H1 (cell line): ENCODE data around the gene MAK. TPM values are rescaled to one million over a fixed set of nuclear protein-coding genes. Genes with fewer than 3 reads are reported as not detected.

Source experiments
- CTCF ChIA-PET: fragments of 300-600 bp; sonication (Branson Sonifier 250); formaldehyde crosslinking; loops from one replicate; lab custom pipeline; 2021; ENCODE audit not compliant: partially characterized antibody; lab: Charles Lee
- POLR2A ChIA-PET: fragments of 300-600 bp; sonication (Branson Sonifier 250); formaldehyde crosslinking; loops from one replicate; lab custom pipeline; 2021; ENCODE audit warnings: inconsistent platforms; ENCODE audit not compliant: partially characterized antibody; lab: Charles Lee
- DNase-seq, 2 experiments: peaks; one replicate each; pipeline versions ENCODE4 v3.0.0 to v3.0.0-alpha.2; 2010 to 2022; ENCODE audit warnings: low spot score in 2 of 2, low read depth in 1 of 2, mixed read lengths in 1 of 2
- FAIRE-seq: peaks from 2 replicates; lab custom pipeline; 2011; peaks lifted over from hg19 to GRCh38; lab: Jason Lieb, UNC
- H2AFZ ChIP-seq: 2 replicates; pipeline ENCODE4 v1.8.1; 2012; ENCODE audit warnings: low read length, inconsistent platforms
- H2AK5ac ChIP-seq: 2 replicates; pipeline ENCODE4 v1.6.1; 2013; ENCODE audit warnings: low read depth, low read length
- H2BK120ac ChIP-seq: replicated peaks from 2 replicates; pipeline ENCODE3; 2013; ENCODE audit warnings: low read depth, low read length, inconsistent platforms
- H2BK12ac ChIP-seq: 2 replicates; pipeline ENCODE4 v1.6.1; 2013; ENCODE audit warnings: low read depth, low read length
- H2BK15ac ChIP-seq: 2 replicates; pipeline ENCODE4 v1.6.1; 2013; ENCODE audit warnings: low read length
- H2BK20ac ChIP-seq: 2 replicates; pipeline ENCODE4 v1.6.1; 2013; ENCODE audit warnings: low read length
- H2BK5ac ChIP-seq: 2 replicates; pipeline ENCODE4 v1.6.1; 2013; ENCODE audit warnings: low read depth, low read length
- H3K14ac ChIP-seq: 2 replicates; pipeline ENCODE4 v1.6.1; 2013; ENCODE audit warnings: inconsistent platforms; ENCODE audit not compliant: insufficient read length
- H3K18ac ChIP-seq: 2 replicates; pipeline ENCODE4 v1.6.1; 2013; ENCODE audit warnings: low read length; ENCODE audit errors: extremely low read depth
- H3K23ac ChIP-seq: 2 replicates; pipeline ENCODE4 v1.6.1; 2013; ENCODE audit warnings: inconsistent platforms; ENCODE audit not compliant: insufficient read length
- H3K23me2 ChIP-seq: 2 replicates; pipeline ENCODE4 v1.6.1; 2013; ENCODE audit warnings: low read depth, low read length
- H3K27ac ChIP-seq: 2 replicates; pipeline ENCODE4 v1.6.1; 2011; ENCODE audit warnings: low read depth, low read length, inconsistent platforms
- H3K27me3 ChIP-seq, 4 experiments: replicated peaks in 1 of 4; 1 replicate in 1 of 4; 2 replicates in 3 of 4; pipeline versions ENCODE4 v1.6.1 to v1.8.1; 2011 to 2013; ENCODE audit warnings: low read length in 3 of 4, mild to moderate bottlenecking in 3 of 4, inconsistent platforms in 2 of 4, mixed read lengths in 2 of 4, moderate library complexity in 1 of 4; ENCODE audit not compliant: control insufficient read depth in 3 of 4, insufficient read depth in 3 of 4; ENCODE audit errors: extremely low read depth in 1 of 4
- H3K36me3 ChIP-seq, 4 experiments: 2 replicates each; pipeline versions ENCODE4 v1.6.1 to v1.8.1; 2011 to 2013; ENCODE audit warnings: mild to moderate bottlenecking in 4 of 4, low read length in 3 of 4, moderate library complexity in 2 of 4, control low read depth in 1 of 4, inconsistent platforms in 1 of 4; ENCODE audit not compliant: insufficient read depth in 4 of 4, control insufficient read depth in 2 of 4
- H3K4ac ChIP-seq: replicated peaks from 2 replicates; pipeline ENCODE3; 2013; ENCODE audit warnings: low read length, low read depth, mixed read lengths, inconsistent platforms; ENCODE audit not compliant: insufficient read length
- H3K4me1 ChIP-seq, 4 experiments: replicated peaks in 1 of 4; 1 replicate in 1 of 4; 2 replicates in 3 of 4; pipeline versions ENCODE4 v1.6.1 to v1.8.1; 2011 to 2013; ENCODE audit warnings: low read length in 3 of 4, inconsistent platforms in 2 of 4, mixed read lengths in 1 of 4; ENCODE audit not compliant: insufficient read depth in 4 of 4, control insufficient read depth in 3 of 4
- H3K4me2 ChIP-seq, 2 experiments: 2 replicates each; pipeline versions ENCODE4 v1.6.1 to v1.8.1; 2011 to 2013; ENCODE audit warnings: low read depth in 2 of 2, low read length in 2 of 2, control low read depth in 1 of 2, inconsistent platforms in 1 of 2, mild to moderate bottlenecking in 1 of 2; ENCODE audit not compliant: insufficient read depth in 1 of 2
- H3K4me3 ChIP-seq, 4 experiments: fragments of 200-600, 300-600 bp in 1 of 4; sonication (generic), shearing (Covaris generic), sonication (Bioruptor Twin) in 1 of 4; 2 replicates each; pipeline versions ENCODE4 v1.5.1 to v1.8.1; 2011 to 2016; ENCODE audit warnings: low read length in 4 of 4, low read depth in 3 of 4, control low read depth in 2 of 4, inconsistent platforms in 2 of 4, mild to moderate bottlenecking in 2 of 4, mixed read lengths in 1 of 4, moderate library complexity in 1 of 4; ENCODE audit not compliant: insufficient read depth in 2 of 4; ENCODE audit errors: extremely low read depth in 1 of 4
- H3K56ac ChIP-seq: replicated peaks from 2 replicates; pipeline ENCODE3; 2013; ENCODE audit warnings: low read depth, mild to moderate bottlenecking, mixed read lengths, low read length, inconsistent platforms; ENCODE audit not compliant: insufficient read length
- H3K79me1 ChIP-seq: 2 replicates; pipeline ENCODE4 v1.6.1; 2013; ENCODE audit warnings: low read depth, low read length, control low read depth
- H3K79me2 ChIP-seq, 2 experiments: 2 replicates each; pipeline versions ENCODE4 v1.6.1 to v1.8.1; 2012 to 2013; ENCODE audit warnings: low read length in 2 of 2, mild to moderate bottlenecking in 2 of 2, inconsistent platforms in 1 of 2; ENCODE audit not compliant: insufficient read depth in 2 of 2, control insufficient read depth in 1 of 2
- H3K9ac ChIP-seq, 4 experiments: replicated peaks in 1 of 4; 1 replicate in 1 of 4; 2 replicates in 3 of 4; pipeline versions ENCODE4 v1.6.1 to v1.8.1; 2011 to 2013; ENCODE audit warnings: low read depth in 3 of 4, low read length in 3 of 4, control low read depth in 2 of 4, mild to moderate bottlenecking in 2 of 4, moderate library complexity in 2 of 4, inconsistent platforms in 1 of 4; ENCODE audit errors: extremely low read depth in 1 of 4
- H3K9me3 ChIP-seq, 2 experiments: 2 replicates each; pipeline versions ENCODE4 v1.6.1 to v1.8.1; 2012 to 2013; ENCODE audit warnings: mild to moderate bottlenecking in 2 of 2, moderate library complexity in 2 of 2, control low read depth in 1 of 2, inconsistent platforms in 1 of 2, low read depth in 1 of 2, low read length in 1 of 2, mixed read lengths in 1 of 2; ENCODE audit not compliant: insufficient read depth in 2 of 2
- H4K20me1 ChIP-seq, 2 experiments: replicated peaks in 1 of 2; 2 replicates each; pipeline versions ENCODE3 to v1.8.1; 2011 to 2013; ENCODE audit warnings: inconsistent platforms in 2 of 2, low read length in 2 of 2, mild to moderate bottlenecking in 1 of 2; ENCODE audit not compliant: insufficient read depth in 2 of 2, control insufficient read depth in 1 of 2
- H4K5ac ChIP-seq: 2 replicates; pipeline ENCODE4 v1.6.1; 2013; ENCODE audit warnings: low read length, low read depth, mixed read lengths, inconsistent platforms; ENCODE audit not compliant: insufficient read length
- H4K8ac ChIP-seq: 2 replicates; pipeline ENCODE4 v1.8.0; 2013; ENCODE audit warnings: mild to moderate bottlenecking, moderate library complexity, low read length, inconsistent platforms; ENCODE audit not compliant: insufficient read depth; ENCODE audit errors: extremely low read depth
- H4K91ac ChIP-seq: replicated peaks from 2 replicates; pipeline ENCODE3; 2013; ENCODE audit warnings: low read length, mixed read lengths, inconsistent platforms; ENCODE audit not compliant: insufficient read length
- ATF3 ChIP-seq: IDR thresholded peaks from 2 replicates; pipeline ENCODE4 v1.6.1; 2011; ENCODE audit warnings: low read depth, mild to moderate bottlenecking, low read length; ENCODE audit not compliant: insufficient read depth
- CBX5 ChIP-seq: fragments of 300-800, 300-1000 bp; sonication (generic); IDR thresholded peaks from 2 replicates; pipeline ENCODE4 v1.7.1; 2016; ENCODE audit warnings: antibody characterized with exemption, low read length, low read depth
- CREB1 ChIP-seq: IDR thresholded peaks from 2 replicates; pipeline ENCODE4 v1.6.1; 2012; ENCODE audit warnings: inconsistent platforms
- CTCF ChIP-seq, 3 experiments: IDR thresholded peaks; 1 replicate in 2 of 3; 2 replicates in 1 of 3; pipeline versions ENCODE4 v1.5.1 to v1.6.1; 2011; ENCODE audit warnings: low read length in 3 of 3, mild to moderate bottlenecking in 3 of 3, inconsistent platforms in 2 of 3, low read depth in 1 of 3, moderate library complexity in 1 of 3; ENCODE audit not compliant: insufficient read depth in 1 of 3; ENCODE audit errors: control extremely low read depth in 1 of 3
- NANOG ChIP-seq: IDR thresholded peaks from 2 replicates; pipeline ENCODE4 v1.6.1; 2011; ENCODE audit warnings: low read length, low read depth, mild to moderate bottlenecking, inconsistent platforms; ENCODE audit not compliant: insufficient read depth, poor library complexity, severe bottlenecking
- POU5F1 ChIP-seq: IDR thresholded peaks from 2 replicates; pipeline ENCODE4 v1.6.1; 2011; ENCODE audit warnings: low read depth, mild to moderate bottlenecking, low read length, moderate library complexity
- RAD21 ChIP-seq, 2 experiments: IDR thresholded peaks in 1 of 2; conservative IDR thresholded peaks in 1 of 2; 2 replicates each; pipeline ENCODE4 v1.6.1; 2011; ENCODE audit warnings: low read depth in 2 of 2, low read length in 2 of 2, improper control_type of control experiment in 1 of 2, inconsistent platforms in 1 of 2, mild to moderate bottlenecking in 1 of 2, moderate library complexity in 1 of 2
- SAP30 ChIP-seq: fragments of 300-600 bp; sonication (generic); IDR thresholded peaks from 2 replicates; pipeline ENCODE4 v1.7.1; 2012; ENCODE audit warnings: low read length, moderate library complexity, mild to moderate bottlenecking, inconsistent platforms; ENCODE audit not compliant: insufficient read depth, insufficient replicate concordance
- SRF ChIP-seq: IDR thresholded peaks from 2 replicates; pipeline ENCODE4 v1.6.1; 2011; ENCODE audit warnings: mild to moderate bottlenecking, low read depth, low read length, moderate library complexity
- TCF12 ChIP-seq: IDR thresholded peaks from 2 replicates; pipeline ENCODE4 v1.6.1; 2011; ENCODE audit warnings: low read depth, mild to moderate bottlenecking, low read length
- ZNF274 ChIP-seq: IDR thresholded peaks from 2 replicates; pipeline ENCODE4 v1.7.0; 2012; ENCODE audit warnings: low read length, borderline replicate concordance; ENCODE audit errors: extremely low read depth
- WGBS, 2 experiments: shearing (Covaris generic) in 1 of 2; methylation state at CpG; one replicate each; pipeline versions ENCODE4 v1.1.6 to v1.1.7; 2013 to 2015; ENCODE audit warnings: low lambda C conversion rate in 2 of 2, mixed read lengths in 2 of 2, inconsistent platforms in 1 of 2, low coverage in 1 of 2, missing lambda C conversion rate in 1 of 2; ENCODE audit not compliant: insufficient replicate concordance in 2 of 2, insufficient coverage in 1 of 2, insufficient read length in 1 of 2; ENCODE audit errors: extremely low coverage in 1 of 2, missing lambda C conversion rate in 1 of 2; 5-methylcytosine and 5-hydroxymethylcytosine counted together
- polyA plus RNA-seq, 7 experiments: library from polyadenylated mRNA; depleted of rRNA in 3 of 7; stranded (reverse) in 5 of 7; unstranded in 2 of 7; fragments of >200 nt in 5 of 7; fragments of 200-250 nt in 2 of 7; gene quantifications; 1 replicate in 5 of 7; 2 replicates in 1 of 7; 4 replicates in 1 of 7; pipeline versions ENCODE4 v1.2.1 to v1.2.3, GENCODE V29; 2011 to 2013; ENCODE audit warnings: missing spikeins in 2 of 7, mixed read lengths in 2 of 7
- total RNA-seq: library from RNA; stranded (reverse); fragmentation: NEBNext Ultra II Directional; extraction: Animal tissue kit (Norgen Biotek cat#: 25700); gene quantifications from 2 replicates; pipeline ENCODE4 v1.2.1, GENCODE V29; 2021

Gene MAK
- total and polyA plus RNA-seq, 2 of the 8 experiments (the other 6 are each of a cell fraction or from before 2014, with no cell fraction given) = 0.08 to 0.37 TPM

GRCh38 chr6:10763006-10763405, 75.3 kb downstream of the MAK start:
- Histone ChIP-seq H3K9me3 (no peaks in the 10 kb centered on the region), H2AFZ (no peak overlapping the region), H3K18ac (no peak overlapping the region), H3K4ac (no peak overlapping the region), H4K20me1 (peaks cover 3 to 5% of the 10 kb centered on the region in 2 experiments), H3K9ac (no peak overlapping the region), H2BK5ac (no peak overlapping the region), H2AK5ac (no peak overlapping the region), H3K4me1 (no peaks in the 10 kb centered on the region; a peak in 1 of 7 replicates), H3K56ac (no peak overlapping the region), H2BK120ac (no peak overlapping the region), H2BK15ac (no peak overlapping the region), H3K14ac (no peak overlapping the region), H3K36me3 (peaks cover 0 to 8% (median 4%) of the 10 kb centered on the region in 4 experiments; a peak in 4 of 8 replicates), H3K27ac (no peak overlapping the region), H4K8ac (no peak overlapping the region), H2BK12ac (no peak overlapping the region), H3K79me2 (0 out of 4 replicates have a peak, but pooled peaks cover 0 to 1% of the 10 kb centered on the region in 2 experiments), H3K79me1 (peaks cover 3% of the 10 kb centered on the region; the same call in 1 of the 2 replicates), H3K4me2 (no peak overlapping the region), H3K4me3 (no peak overlapping the region), H4K5ac (no peak overlapping the region), H4K91ac (no peak overlapping the region), H3K23ac (no peak overlapping the region), H2BK20ac (no peak overlapping the region), H3K23me2 (no peaks in the 10 kb centered on the region), H3K27me3 (no peaks in the 10 kb centered on the region)
- POLR2A ChIA-PET = no interaction called here
- DNase-seq (no peak), FAIRE-seq (no peak)
- CTCF ChIA-PET = no interaction called here
- WGBS, 2 experiments = 95% methylated on average over 2 of the region's 2 CpGs; no CpG with 5 or more reads in 1 of the 2 experiments
- TF ChIP-seq TCF12 (no peak), SAP30 (no peak), SRF (no peak), CREB1 (no peak), ATF3 (no peak), RAD21 (IDR thresholded peaks at IDR 0.05 in 1 of 2, conservative IDR thresholded peaks at IDR 0.05 in 1 of 2; ENCODE audit: low read depth in 2 of 2, low read length in 2 of 2) (no peak), POU5F1 (no peak), ZNF274 (no peak), NANOG (no peak), CBX5 (no peak), CTCF (IDR thresholded peaks at IDR 0.05; ENCODE audit: control extremely low read depth in 1 of 3, insufficient read depth in 1 of 3, low read depth in 1 of 3, low read length in 3 of 3) (no peak)
